Nephron (organoid): ENCODE results near the gene ABCA7.

Source experiments
- H3K27ac Mint-ChIP-seq, 3 experiments: 2 replicates each; pipeline ENCODE4 v1.8.0; 2020; ENCODE audit warnings: mixed read lengths in 3 of 3, mild to moderate bottlenecking in 2 of 3, moderate library complexity in 1 of 3
- H3K27me3 Mint-ChIP-seq: 2 replicates; pipeline ENCODE4 v1.8.0; 2021; ENCODE audit warnings: low read depth, mild to moderate bottlenecking, moderate library complexity, mixed read lengths
- H3K36me3 Mint-ChIP-seq: 2 replicates; pipeline ENCODE4 v1.8.0; 2020; ENCODE audit warnings: low read depth, mixed read lengths
- H3K4me1 Mint-ChIP-seq: 2 replicates; pipeline ENCODE4 v1.8.0; 2020; ENCODE audit warnings: mixed read lengths
- H3K4me3 Mint-ChIP-seq, 3 experiments: 2 replicates each; pipeline ENCODE4 v1.8.0; 2020; ENCODE audit warnings: mild to moderate bottlenecking in 3 of 3, mixed read lengths in 3 of 3, moderate library complexity in 2 of 3
- H3K9me3 Mint-ChIP-seq: 2 replicates; pipeline ENCODE4 v1.8.0; 2020; ENCODE audit warnings: mixed read lengths
- CTCF ChIP-seq, 3 experiments: fragments of 200-600 bp; sonication (generic); IDR thresholded peaks; one replicate each; pipeline ENCODE4 v1.5.0; 2021; ENCODE audit warnings: antibody characterized with exemption in 3 of 3; ENCODE audit not compliant: unreplicated experiment in 3 of 3

Gene ABCA7

GRCh38 chr19:1105873-1106840 is 66.2 kb downstream of the ABCA7 start:
- Mint-ChIP-seq H3K4me3 (peak overlapping the region; percentile 76 to 84 (median 79)), H3K9me3 (no peaks in the 10 kb centered on the region), H3K27ac (peak overlapping the region in 1 of 3 experiments; percentile 41), H3K27me3 (no peaks in the 10 kb centered on the region), H3K4me1 (peaks cover 10% of the 10 kb centered on the region), H3K36me3 (no peaks in the 10 kb centered on the region)
- no peak for TF ChIP-seq CTCF (IDR thresholded peaks at IDR 0.05; ENCODE audit: unreplicated experiment in 3 of 3)

- H3K27ac Mint-ChIP-seq = peak overlapping the region in 1 of 3 experiments; percentile 46
- peak overlapping the region; percentile 70 to 79 (median 73) for H3K4me3 Mint-ChIP-seq
- peaks cover 3% of the 10 kb centered on the region for H3K4me1 Mint-ChIP-seq
- no peaks in the 10 kb centered on the region for H3K36me3 Mint-ChIP-seq
- H3K9me3 Mint-ChIP-seq = no peaks in the 10 kb centered on the region
- no peaks in the 10 kb centered on the region for H3K27me3 Mint-ChIP-seq
- no peak for TF ChIP-seq CTCF (IDR thresholded peaks at IDR 0.05; ENCODE audit: unreplicated experiment in 3 of 3)
Observed at GRCh38 chr19:1106841-1107660, 67.1 kb downstream of the ABCA7 start.

GRCh38 chr19:1107661-1108261 is 67.9 kb downstream of the ABCA7 start:
- H3K27me3 Mint-ChIP-seq = no peaks in the 10 kb centered on the region
- no peaks in the 10 kb centered on the region for H3K9me3 Mint-ChIP-seq
- H3K36me3 Mint-ChIP-seq = no peaks in the 10 kb centered on the region
- no peak for TF ChIP-seq CTCF (IDR thresholded peaks at IDR 0.05; ENCODE audit: unreplicated experiment in 3 of 3)
- peaks cover 3% of the 10 kb centered on the region for H3K4me1 Mint-ChIP-seq
- H3K27ac Mint-ChIP-seq = no peak overlapping the region
- H3K4me3 Mint-ChIP-seq = no peak overlapping the region

GRCh38 chr19:1108291-1109031 is 68.6 kb downstream of the ABCA7 start:
- Mint-ChIP-seq H3K27ac (no peak overlapping the region), H3K36me3 (no peaks in the 10 kb centered on the region), H3K9me3 (no peaks in the 10 kb centered on the region), H3K4me3 (no peak overlapping the region), H3K4me1 (peaks cover 2% of the 10 kb centered on the region), H3K27me3 (no peaks in the 10 kb centered on the region)
- no peak for TF ChIP-seq CTCF (IDR thresholded peaks at IDR 0.05; ENCODE audit: unreplicated experiment in 3 of 3)

- no peaks in the 10 kb centered on the region for H3K4me1 Mint-ChIP-seq
- H3K4me3 Mint-ChIP-seq = no peak overlapping the region
- no peak overlapping the region for H3K27ac Mint-ChIP-seq
- H3K27me3 Mint-ChIP-seq = no peaks in the 10 kb centered on the region
- H3K36me3 Mint-ChIP-seq = no peaks in the 10 kb centered on the region
- no peaks in the 10 kb centered on the region for H3K9me3 Mint-ChIP-seq
- TF ChIP-seq CTCF (IDR thresholded peaks at IDR 0.05; ENCODE audit: unreplicated experiment in 3 of 3) = no peak
Observed at GRCh38 chr19:1109032-1109551, 69.2 kb downstream of the ABCA7 start.
